HL-60 (cell line): ENCODE results near the gene GTF2IRD1.

Experiments
- CTCF ChIP-seq: IDR thresholded peaks from one replicate; pipeline ENCODE4 v1.5.1; 2011; ENCODE audit warnings: low read length, control low read depth, inconsistent platforms; ENCODE audit not compliant: insufficient read depth
- REST ChIP-seq: IDR thresholded peaks from 2 replicates; pipeline ENCODE4 v1.6.1; 2012; ENCODE audit warnings: low read depth; ENCODE audit not compliant: insufficient replicate concordance

DNA sequence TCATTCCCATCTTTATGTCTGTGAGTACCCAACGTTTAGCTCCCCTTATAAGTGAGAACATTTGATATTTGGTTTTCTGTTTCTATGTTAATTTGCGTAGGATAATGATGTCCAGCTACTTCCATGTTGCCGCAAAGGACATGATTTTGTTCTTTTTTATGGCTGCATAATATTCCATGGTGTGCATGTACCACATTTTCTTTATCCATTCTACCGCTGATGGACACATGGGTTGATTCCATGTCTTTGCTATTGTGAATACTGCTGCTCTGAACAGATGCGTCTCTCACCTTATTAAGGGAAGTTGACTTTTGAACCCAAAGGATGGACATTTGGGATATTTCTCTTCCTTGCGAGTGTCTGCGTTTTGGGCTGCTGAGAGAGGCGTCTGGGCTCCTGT lies 50.2 kb downstream of the GTF2IRD1 start:
- no peak for TF ChIP-seq REST
- TF ChIP-seq CTCF, result no peak
